Adipocyte (in vitro differentiated cells): ENCODE results near the gene CSF3.
"Not testable (repeated sequence)": the region's sequence is repeated elsewhere in the genome, so short reads cannot be mapped to it uniquely, and the experiment has no call there.

Experiments used
- DNase-seq: peaks from one replicate; pipeline ENCODE4 v3.0.0-alpha.2; 2015; ENCODE audit warnings: low read depth
- H3K27me3 ChIP-seq: replicated peaks from 2 replicates; pipeline ENCODE4 v1.7.0; 2013; ENCODE audit warnings: mild to moderate bottlenecking, low read length, moderate library complexity; ENCODE audit not compliant: control insufficient read depth, insufficient read depth
- H3K36me3 ChIP-seq: 2 replicates; pipeline ENCODE4 v1.7.0; 2013; ENCODE audit warnings: low read length, mild to moderate bottlenecking, moderate library complexity; ENCODE audit not compliant: control insufficient read depth, insufficient read depth, severe bottlenecking
- H3K4me1 ChIP-seq: 2 replicates; pipeline ENCODE4 v1.7.0; 2013; ENCODE audit warnings: mild to moderate bottlenecking, low read length, moderate library complexity; ENCODE audit not compliant: control insufficient read depth, insufficient read depth
- H3K4me3 ChIP-seq: 2 replicates; pipeline ENCODE4 v1.7.0; 2013; ENCODE audit warnings: mild to moderate bottlenecking, low read length, moderate library complexity
- H3K9ac ChIP-seq: 2 replicates; pipeline ENCODE4 v1.7.0; 2013; ENCODE audit warnings: mild to moderate bottlenecking, low read length, moderate library complexity
- H3K9me3 ChIP-seq: 2 replicates; pipeline ENCODE4 v1.7.0; 2013; ENCODE audit warnings: mild to moderate bottlenecking, low read length, moderate library complexity; ENCODE audit not compliant: control insufficient read depth

Gene CSF3

GRCh38 chr17:40000161-40000560 lies 15.1 kb upstream of the CSF3 start:
- no peak for DNase-seq
- H3K27me3 ChIP-seq, result no peaks in the 10 kb centered on the region
- no peak overlapping the region for H3K9ac ChIP-seq
- no peak overlapping the region for H3K4me3 ChIP-seq
- peaks cover 17% of the 10 kb centered on the region for H3K4me1 ChIP-seq
- H3K9me3 ChIP-seq, result no peaks in the 10 kb centered on the region
- peaks cover 28% of the 10 kb centered on the region for H3K36me3 ChIP-seq

- H3K9me3 ChIP-seq, H3K4me3 ChIP-seq, H3K27me3 ChIP-seq, DNase-seq, H3K9ac ChIP-seq: not testable (repeated sequence)
- peaks cover 14% of the 10 kb centered on the region for H3K4me1 ChIP-seq
- peaks cover 17% of the 10 kb centered on the region for H3K36me3 ChIP-seq
Observed at GRCh38 chr17:40001335-40001734, 13.9 kb upstream of the CSF3 start.

- no peak overlapping the region for H3K9ac ChIP-seq
- H3K36me3 ChIP-seq, result no peaks in the 10 kb centered on the region
- DNase-seq, result no peak
- peaks cover 2% of the 10 kb centered on the region for H3K4me1 ChIP-seq
- no peaks in the 10 kb centered on the region for H3K9me3 ChIP-seq
- no peak overlapping the region for H3K4me3 ChIP-seq
- H3K27me3 ChIP-seq, result no peaks in the 10 kb centered on the region
Observed at GRCh38 chr17:40004072-40004471, 11.2 kb upstream of the CSF3 start.

GRCh38 chr17:40004712-40005111 lies 10.5 kb upstream of the CSF3 start:
- H3K9me3 ChIP-seq, result no peaks in the 10 kb centered on the region
- H3K36me3 ChIP-seq, result no peaks in the 10 kb centered on the region
- no peaks in the 10 kb centered on the region for H3K27me3 ChIP-seq
- no peaks in the 10 kb centered on the region for H3K4me1 ChIP-seq
- H3K9ac ChIP-seq, result no peak overlapping the region
- no peak for DNase-seq
- no peak overlapping the region for H3K4me3 ChIP-seq

- no peaks in the 10 kb centered on the region for H3K9me3 ChIP-seq
- H3K9ac ChIP-seq, result no peak overlapping the region
- H3K4me1 ChIP-seq, result no peaks in the 10 kb centered on the region
- no peaks in the 10 kb centered on the region for H3K36me3 ChIP-seq
- H3K27me3 ChIP-seq, result no peaks in the 10 kb centered on the region
- H3K4me3 ChIP-seq, result no peak overlapping the region
- DNase-seq, result no peak
Observed at GRCh38 chr17:40005520-40005919, 9.7 kb upstream of the CSF3 start.

GRCh38 chr17:40010946-40011500 lies 4.2 kb upstream of the CSF3 start:
- H3K9me3 ChIP-seq, DNase-seq, H3K9ac ChIP-seq, H3K4me3 ChIP-seq, H3K27me3 ChIP-seq, H3K36me3 ChIP-seq, H3K4me1 ChIP-seq: not testable (repeated sequence)

GRCh38 chr17:40012017-40012647 lies 3.1 kb upstream of the CSF3 start:
- not testable (repeated sequence) for H3K36me3 ChIP-seq, H3K4me3 ChIP-seq, H3K9me3 ChIP-seq, H3K9ac ChIP-seq, H3K4me1 ChIP-seq, H3K27me3 ChIP-seq, DNase-seq

GRCh38 chr17:40014375-40014980 lies 762 bp upstream of the CSF3 start:
- Histone ChIP-seq H3K9me3 (no peaks in the 10 kb centered on the region), H3K4me3 (no peak overlapping the region), H3K9ac (peak overlapping the region; percentile 54), H3K27me3 (no peaks in the 10 kb centered on the region), H3K4me1 (peaks cover 20% of the 10 kb centered on the region), H3K36me3 (peaks cover under 1% of the 10 kb centered on the region)
- no peak for DNase-seq

- Histone ChIP-seq H3K9me3 (no peaks in the 10 kb centered on the region), H3K4me3 (no peak overlapping the region), H3K4me1 (peaks cover 28% of the 10 kb centered on the region), H3K36me3 (peaks cover 5% of the 10 kb centered on the region), H3K9ac (no peak overlapping the region), H3K27me3 (no peaks in the 10 kb centered on the region)
- no peak for DNase-seq
Observed at GRCh38 chr17:40015998-40016985, 1.1 kb downstream of the CSF3 start.

- no peak for DNase-seq
- Histone ChIP-seq H3K27me3 (no peaks in the 10 kb centered on the region), H3K9me3 (no peaks in the 10 kb centered on the region), H3K4me3 (no peak overlapping the region), H3K36me3 (peaks cover 13% of the 10 kb centered on the region), H3K9ac (peak overlapping the region; percentile 14), H3K4me1 (peaks cover 33% of the 10 kb centered on the region)
Observed at GRCh38 chr17:40017422-40018080, 2.3 kb downstream of the CSF3 start.
